Stimulated activated CD8-positive, alpha-beta memory T cell treated with anti-CD3 and anti-CD28 coated beads, Interleukin-12 subunit alpha, Interleukin-12 subunit beta, amount 100 ng/mL, for 24 hours (primary cell): ENCODE data around the gene COMMD6.

Experiments used
- DNase-seq: peaks from one replicate; pipeline ENCODE4 v3.0.0-alpha.2; 2020; ENCODE audit errors: extremely low read depth

COMMD6 gene

DNA sequence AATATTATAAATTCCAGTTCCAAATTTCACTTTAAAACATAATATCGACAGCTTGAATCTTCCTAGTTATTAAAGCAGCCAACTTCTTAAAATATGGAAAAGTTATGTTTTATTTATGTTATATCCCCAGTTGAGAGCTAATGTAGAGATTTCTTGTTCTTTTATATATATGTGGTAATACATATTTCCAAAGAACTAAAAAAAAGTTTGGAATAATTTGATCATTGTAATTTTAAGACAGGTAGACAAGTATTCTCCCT, 54.9 kb downstream of the COMMD6 start:
- DNase-seq = no peak

DNA sequence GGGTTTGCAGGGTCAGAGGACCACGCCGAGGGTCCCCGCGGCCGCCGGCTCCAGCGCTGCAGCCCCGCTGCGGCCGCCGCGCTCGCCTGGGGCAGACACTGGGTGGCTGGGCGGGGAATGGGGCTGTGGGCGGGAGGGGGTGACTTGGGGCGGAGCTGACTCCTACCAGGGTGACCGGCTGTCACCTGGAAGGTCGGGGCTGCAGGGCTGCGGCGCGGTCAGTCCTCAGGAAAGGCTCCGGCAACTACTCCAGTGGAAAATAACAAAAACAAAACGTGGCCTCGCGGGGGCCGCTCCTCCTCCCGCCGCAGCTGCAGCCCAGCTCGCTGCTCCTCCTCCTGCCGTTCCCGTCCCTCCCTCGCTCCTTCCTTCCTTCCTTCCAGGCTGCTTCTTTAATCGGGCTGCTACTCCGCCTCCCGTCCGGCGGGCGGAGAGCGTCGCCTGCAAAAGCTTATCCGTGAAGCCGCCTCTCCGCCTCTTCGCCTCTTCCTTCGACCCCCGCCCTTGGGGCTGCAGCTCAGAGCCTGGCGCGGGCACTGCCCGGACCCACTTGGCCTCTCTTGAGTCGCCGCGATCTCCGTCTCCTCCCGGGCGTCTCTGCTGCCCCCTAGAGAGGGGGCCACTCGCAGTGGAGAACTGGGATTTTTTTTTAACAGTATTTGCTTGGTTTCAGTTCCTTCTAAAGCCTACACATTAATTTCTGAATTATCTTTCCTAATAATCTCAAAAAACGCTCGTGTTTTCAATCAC, 55.4 kb downstream of the COMMD6 start, which contains the start of gene TBC1D4:
TBC1D4 (minus strand) TSS at position 100 of the 750 bp plus-strand sequence. CDS start 402 bp downstream, outside the sequence.
- DNase-seq = no peak

DNA sequence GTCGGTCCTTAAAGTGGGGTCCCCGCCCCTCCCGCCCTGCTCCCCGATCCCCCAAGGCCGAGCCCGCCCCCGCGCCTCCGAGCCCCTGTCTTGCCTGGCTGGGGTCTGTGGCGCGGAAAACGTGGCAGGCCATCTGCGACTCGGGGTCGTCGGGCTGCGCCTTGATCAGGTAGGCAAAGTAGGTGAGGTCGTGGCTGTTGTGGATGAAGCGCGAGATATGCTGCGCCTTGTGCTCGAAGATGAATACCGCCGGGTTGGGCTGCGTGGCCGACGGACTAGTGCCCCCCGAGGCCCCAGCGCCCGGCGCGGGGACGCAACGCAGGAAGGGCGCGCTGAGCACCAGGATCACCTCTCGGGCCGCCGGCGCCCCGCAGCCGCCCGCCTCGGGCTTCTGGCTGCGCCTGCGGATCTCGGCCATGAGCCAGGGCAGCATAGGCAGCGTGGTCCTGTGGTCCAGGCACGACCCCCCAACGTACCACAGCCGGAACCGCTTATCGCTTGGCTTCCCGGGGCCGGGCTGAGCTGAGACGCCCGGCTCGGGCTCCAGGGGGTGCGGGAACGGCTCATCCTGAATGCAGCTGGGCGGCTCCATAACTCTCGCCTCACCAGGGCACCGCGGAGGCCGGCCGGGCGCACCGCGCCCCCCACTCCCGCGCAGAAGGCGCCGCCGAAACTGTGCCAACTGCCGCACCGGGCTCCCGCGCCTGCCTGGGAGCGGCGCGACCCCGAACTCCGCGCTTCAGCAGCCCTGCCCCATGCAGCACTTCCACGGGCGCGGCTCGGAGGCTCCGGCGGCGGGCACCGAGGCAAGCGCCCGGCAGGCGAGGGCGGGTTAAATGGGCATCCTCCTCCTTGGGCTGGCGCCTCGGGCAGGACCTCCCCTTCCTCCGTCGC, 56.2 kb downstream of the COMMD6 start:
- no peak for DNase-seq

DNA sequence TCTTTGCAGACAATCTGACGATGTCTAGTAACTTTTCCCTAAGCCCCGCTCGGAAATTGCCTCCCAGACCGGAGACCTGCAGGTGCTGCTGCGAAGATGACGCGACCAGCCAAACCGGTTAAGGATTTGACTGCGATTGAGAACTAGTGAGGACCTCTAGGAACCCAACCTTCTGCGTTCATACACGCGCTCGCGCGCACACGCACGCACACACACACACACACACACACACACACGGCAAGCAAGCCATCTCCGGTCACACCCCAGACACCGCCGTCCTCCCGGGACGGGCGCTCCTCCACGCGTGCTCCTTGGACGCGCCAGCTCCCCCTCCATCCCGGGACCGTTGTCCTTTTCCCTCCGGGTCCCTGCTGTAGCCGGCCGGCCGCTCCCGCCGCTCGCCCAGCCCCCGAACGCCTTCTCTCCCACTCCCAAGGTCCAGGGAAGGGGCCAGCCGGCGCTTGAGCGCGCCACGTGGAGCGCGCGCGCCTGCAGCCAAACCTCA, 56.9 kb downstream of the COMMD6 start:
- DNase-seq = no peak

DNA sequence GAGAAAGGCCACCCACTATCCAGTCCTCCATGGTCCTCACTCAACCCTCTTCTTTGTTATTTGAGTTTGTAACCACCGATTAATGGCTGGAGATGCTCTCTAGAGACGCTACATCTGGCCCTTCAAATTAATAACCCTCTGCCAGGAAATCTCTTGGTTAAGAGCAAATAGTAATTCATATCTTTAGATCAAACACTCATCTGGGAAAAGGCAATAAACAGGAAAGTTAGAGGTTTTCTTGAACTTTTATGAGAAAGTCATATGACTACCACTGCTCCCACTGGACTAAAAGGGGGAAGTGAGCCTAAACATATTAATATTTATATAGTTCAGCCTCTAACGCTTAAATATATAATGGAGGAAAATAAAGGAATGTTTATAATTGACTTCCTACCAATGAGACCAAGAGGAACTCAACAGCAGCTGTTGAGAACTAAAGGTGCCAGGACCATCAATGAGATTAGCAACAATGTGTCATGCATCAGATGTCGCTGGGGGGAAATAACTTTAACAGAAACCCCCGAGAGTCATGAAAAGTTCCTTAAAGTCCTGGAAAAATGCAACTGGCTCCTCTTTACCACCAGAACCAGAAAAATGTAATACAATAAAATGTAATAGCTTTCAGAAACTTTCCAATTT, 58.4 kb downstream of the COMMD6 start:
- no peak for DNase-seq

DNA sequence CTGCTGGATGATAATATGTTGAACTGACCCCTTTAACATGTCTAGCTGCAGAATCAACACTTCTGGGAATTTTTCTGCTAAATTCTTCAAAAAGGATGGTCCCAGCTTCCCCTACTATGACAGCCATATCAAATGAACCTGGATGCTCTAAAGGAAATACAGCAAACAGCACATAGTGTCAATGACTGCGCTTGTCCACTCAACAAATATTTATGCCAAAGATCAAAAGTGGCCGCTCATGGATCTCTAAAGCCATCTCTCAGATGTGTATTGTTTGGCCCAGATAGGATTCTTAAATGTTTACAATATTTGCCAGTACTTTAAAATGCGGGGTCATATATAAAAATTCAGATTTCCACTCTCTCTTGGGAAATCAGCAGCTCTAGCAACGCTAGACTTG, 59.0 kb downstream of the COMMD6 start:
- no peak for DNase-seq
